HG03066 (cell line): ENCODE results near the gene GOT2.
"Not testable (repeated sequence)": the region's sequence is repeated elsewhere in the genome, so short reads cannot be mapped to it uniquely, and the experiment has no call there.

Experiments used
- ATAC-seq: cut with Tn5 transposase; IDR thresholded peaks from one replicate; pipeline ENCODE4 v1.9.1; 2021; ENCODE audit warnings: low read depth; ENCODE audit not compliant: unreplicated experiment

GOT2 gene

DNA sequence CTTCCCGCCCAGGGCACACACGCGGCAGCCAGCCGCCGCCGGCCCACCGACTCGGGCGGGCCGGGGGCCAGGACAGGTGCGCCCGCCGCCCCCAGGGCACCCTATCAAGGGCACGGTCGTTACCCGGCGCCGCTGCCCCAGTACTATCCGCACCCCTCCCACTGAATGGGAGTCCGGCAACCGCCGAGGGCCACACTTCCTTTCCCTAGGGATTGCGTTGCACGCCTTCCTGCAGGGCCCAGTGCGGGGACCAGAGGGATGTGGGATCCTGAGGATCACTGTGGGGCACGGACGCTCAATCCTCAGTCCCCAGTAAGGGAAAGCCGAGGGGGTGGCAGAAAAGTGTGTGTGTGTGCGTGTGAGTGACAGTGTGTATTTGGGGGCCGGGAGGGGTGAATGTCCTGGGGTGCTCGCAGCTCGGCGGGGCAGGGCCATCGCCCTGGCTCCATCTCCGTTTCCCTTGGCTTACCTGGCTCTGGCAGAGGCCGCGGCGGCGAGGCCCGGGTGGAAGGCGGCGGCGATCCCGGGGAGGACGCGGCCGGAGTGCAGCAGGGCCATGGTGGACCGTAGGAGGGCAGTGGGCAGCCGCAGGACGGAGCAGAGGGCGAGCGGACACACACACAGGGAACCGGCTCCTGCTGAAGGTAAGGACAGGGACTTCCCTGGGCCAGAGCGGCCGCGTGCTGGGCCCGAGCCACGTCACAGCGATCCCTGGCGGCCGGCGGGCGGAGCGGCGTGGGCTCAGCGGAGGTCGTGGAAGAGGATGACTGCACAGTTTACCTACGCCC lies at the start of gene GOT2:
GOT2 (minus strand) TSS at position 646 of the 788 bp plus-strand sequence; CDS start at position 558, 88 bp downstream.
- peak; percentile 94 for ATAC-seq

DNA sequence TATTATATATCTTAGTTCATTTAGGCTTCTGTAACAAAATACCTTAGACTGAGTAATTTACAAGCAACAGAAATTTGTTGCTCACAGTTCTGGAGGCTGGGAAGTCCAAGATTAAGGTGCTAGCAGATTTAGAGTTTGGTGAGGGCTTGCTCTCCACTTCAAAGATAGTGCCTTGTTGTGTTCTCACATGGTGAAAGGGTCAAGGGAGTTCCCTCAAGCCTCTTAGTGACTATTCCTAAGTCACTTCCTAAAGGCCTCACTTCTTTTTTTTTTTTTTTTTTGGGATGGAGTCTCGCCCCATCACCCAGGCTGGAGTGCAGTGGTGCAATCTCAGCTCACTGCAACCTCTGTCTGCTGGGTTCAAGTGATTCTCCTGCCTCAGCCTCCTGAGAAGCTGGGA lies 45.2 kb upstream of the GOT2 start:
- not testable (repeated sequence) for ATAC-seq

DNA sequence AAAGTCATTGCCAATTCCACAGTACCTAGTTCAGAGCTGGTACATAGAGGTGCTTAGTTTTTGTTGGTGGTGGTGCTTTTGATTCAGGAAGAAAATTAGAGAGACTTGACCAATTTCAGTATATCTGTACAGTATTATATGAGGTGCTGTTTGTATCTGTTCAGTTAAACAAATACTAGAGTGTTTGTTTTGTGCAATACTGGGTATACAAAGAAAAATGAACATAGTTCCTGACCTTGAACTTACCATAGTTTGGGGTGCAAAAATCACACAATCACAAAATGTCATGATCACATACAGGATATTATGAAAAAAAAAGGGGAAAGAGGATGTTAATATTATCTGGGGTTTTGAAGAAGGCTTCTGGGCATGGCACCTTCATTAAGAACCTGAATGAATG lies 39.8 kb upstream of the GOT2 start:
- ATAC-seq, result no peak

DNA sequence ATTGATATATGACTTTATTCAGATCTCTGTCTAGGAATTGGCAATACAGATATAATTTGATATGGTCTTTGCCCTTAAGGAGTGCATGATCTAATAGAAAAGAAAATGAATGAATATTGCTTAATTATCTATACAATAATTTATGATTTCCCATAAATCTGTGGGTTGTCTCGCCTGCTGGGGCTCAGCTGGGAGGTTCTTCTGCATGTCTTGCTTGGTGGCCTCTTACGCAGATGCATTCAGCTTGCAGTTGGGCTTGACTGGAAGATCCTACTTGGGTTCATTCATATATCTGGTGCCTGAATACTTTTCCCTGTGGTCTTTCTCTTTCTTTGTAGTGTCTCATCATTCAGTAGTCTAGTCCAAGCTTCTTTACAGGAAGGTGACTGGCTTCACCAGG lies 34.0 kb upstream of the GOT2 start:
- no peak for ATAC-seq

DNA sequence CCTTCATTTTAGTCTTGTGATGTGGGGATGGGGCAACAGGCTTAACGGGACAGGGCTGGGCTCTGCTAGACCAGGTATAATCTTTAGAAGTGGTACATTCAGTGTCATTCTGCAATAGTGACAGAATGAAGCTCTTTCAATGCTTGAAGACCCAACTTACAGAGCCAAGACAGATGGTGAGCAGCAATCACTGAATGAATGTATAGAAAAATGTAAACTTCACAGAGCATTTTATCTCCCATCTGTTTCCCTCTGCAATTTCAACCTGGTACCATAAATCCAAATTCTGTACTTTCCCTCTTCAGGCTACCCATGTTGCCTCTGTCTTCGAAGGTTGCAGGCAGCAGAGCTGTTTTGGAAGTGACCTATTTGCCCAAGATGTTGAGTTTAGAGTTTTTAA lies 33.5 kb upstream of the GOT2 start:
- ATAC-seq, result no peak

DNA sequence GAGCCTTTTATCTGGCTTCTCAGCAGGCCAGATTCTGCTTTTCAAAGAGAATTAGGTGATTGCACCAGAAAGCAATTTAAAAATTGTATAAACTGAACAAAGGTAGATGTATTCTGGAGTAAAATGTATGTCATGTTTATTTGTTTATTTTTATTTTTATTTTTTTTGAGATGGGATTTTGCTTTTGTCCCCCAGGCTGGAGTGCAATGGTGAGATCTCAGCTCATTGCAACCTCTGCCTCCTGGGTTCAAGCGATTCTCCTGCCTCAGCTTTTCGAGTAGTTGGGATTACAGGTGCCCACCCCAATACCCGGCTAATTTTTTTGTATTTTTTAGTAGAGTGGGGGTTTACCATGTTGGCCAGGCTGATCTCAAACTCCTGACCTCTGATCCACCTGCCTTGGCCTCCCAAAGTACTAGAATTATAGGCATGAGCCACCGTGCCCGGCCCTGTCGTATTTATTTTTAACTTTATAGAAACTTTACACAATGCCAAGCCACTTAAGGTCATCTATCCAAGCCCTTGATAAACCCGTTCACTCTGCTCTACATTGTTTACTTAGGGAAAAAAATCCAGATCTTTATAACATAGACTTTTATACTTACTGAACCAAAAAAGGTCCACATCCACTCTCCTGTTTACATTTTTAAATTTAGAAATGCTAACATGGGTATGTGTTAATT lies 22.7 kb upstream of the GOT2 start:
- no peak for ATAC-seq

DNA sequence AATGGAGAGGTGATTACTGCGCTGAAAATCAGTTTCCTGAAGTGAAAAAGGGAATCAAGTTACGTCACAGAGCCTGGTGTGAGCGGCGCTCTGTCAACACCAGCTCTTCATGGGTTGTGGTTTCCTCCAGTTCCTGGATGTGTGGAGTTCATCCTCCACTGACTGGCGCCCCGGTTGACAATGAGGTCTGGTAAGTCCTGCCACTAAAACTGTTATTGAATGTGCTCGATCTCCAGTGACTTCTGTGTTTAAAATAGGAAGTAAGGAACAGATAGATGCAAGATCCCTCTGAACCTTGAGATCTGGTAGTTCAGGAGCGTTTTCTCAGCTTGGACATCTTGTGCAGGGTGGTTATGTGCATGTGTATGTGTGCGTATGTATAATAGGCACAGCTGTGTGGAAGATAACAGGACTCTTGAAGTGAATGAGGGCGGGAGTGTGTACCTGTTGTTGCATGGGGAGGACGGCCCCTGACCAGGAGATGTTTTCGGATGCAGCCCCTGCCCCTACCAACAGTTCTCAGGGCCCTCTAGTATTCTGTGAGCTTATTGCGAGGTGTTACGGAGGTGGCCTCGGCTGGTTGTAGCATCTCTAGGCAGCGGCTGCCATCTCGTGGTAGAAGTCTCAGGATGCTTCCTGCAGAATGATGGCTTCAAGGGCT lies 22.0 kb upstream of the GOT2 start:
- ATAC-seq, result peak; percentile 95

DNA sequence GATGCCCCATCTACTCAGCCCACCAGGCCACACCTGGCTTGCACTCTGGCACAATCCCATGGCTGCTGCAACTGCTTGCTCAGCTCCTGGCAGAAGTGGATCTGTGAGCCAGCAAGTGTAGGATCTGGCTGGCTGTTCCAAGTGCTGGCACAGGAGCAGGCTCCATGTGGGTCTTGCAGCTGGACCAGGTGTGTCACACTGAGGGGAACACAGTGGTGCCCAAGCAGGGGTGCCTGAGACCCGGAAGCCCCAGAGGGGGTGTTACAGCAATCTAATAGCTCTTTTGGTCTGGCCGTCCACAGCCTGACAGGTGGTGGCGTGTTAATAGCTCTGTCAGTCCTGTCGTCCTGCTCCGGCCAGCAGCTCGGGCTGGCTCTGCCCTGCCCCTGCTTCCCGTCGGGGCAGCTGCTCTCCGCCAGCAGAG lies 19.6 kb upstream of the GOT2 start:
- ATAC-seq, result no peak

DNA sequence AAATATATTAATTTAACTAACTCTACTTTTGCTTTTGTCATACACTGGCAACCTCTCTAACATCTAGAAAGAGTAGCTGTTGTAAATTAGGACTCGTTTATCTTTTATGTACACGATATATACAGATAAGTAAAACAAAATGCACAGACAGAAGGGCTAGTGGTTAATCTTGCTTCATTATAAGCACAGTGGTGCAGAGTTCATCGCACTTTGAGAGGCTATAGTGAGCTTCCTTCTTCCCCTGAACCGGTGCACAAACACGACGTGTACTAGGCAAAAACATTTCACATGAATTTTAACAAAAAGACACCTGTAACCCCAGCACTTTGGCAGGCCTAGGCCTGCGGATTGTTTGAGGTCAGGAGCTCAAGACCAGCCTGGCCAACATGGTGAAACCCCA lies 10.4 kb upstream of the GOT2 start:
- ATAC-seq, result no peak

DNA sequence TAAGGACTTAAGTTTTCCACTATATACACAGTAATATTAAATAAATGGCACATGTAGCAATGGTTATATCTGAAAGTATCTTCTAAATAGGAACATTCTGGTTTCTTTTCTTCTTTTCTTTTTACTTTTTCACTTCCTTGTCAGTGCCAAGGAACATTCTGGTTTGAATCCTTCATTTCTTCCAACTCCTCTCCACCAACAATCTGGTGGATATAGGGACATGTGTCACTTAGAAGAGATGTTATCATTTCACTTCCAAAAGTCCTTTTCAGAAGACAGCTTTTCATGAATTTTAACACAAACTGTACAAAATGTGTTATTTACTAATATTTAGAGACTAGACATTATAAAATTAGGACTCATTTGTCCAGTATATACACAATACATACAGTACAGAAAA lies 7.9 kb upstream of the GOT2 start:
- no peak for ATAC-seq

DNA sequence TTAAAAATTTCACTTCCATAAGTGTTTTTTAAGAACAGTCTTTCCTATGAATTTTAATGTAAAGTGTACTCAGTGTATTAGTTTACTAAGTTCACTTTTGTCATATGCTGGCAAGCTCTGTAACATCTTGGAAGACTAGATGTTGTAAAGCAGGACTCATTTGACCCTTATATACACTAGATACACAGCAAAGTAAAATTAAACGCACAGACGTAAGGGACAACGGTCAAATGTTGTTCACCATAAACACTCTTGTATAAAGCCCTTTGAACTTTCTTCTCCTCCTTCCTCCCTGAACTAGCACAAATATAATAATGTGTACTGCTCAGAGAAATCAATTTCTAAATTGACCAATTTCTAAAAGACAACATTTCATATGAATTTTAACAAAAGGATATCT lies 7.0 kb upstream of the GOT2 start:
- no peak for ATAC-seq

DNA sequence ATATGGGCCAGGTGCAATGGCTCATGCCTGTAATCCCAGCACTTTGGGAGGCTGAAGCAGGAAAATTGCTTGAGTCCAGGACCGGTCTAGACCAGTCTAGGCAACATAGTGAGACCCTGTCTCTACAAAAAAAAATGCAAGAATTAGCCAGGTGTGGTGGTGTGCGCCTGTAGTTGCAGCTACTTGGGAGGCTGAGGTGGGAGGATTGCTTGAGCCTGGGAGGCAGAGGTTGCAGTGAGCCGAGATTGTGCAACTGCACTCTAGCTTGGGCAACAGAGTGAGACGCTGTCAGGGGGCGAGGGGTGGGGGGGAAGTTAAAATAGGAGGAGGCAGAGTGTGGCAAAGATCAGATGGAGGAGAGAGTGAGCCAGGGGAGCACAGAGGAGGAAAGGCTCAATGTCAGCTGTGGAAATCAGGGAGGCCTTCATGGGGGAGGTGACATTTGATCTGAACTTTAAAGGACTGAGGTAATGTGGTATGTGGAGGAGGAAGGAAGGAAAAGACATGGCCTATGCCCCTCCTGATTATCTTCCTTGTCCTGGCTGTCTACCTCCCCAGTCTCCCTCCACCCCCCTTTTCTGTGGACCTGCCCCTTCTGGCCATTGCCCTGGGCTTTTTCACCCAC lies 4.7 kb upstream of the GOT2 start:
- ATAC-seq, result no peak

DNA sequence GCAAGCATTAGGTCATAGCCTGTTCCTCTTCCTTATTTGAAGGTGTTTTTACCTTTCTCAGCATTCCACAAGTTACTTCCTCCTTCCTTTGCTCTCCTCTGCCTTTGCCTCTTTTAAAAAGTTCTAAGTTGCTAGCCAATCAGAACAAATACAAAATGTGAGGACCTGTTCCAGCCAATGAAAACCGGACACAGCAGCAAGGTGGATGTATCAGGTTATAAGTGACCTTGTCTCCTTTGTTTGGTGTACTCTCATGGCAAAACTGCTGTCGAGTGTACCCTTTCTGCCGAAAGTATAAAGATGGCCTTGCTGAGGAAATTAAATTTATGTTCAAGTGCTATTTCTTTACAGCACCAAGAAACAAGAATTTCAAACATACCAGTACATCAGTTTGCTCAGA lies 2.2 kb upstream of the GOT2 start:
- ATAC-seq, result not testable (repeated sequence)

DNA sequence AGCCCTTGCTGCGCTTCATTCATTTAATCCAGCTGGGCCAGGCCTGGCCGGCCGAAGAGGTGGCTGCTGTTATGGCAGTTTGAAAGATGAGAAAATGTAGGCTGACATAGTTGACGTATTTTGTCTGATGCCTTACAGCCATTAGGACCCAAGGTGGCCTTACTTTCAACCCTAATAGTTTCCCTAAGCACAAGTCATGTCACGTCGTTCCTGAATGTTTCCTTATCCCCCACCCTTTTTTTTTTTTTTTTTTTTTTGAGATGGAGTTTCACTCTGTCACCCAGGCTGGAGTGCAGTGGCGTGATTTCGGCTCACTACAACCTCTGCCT lies 307 bp upstream of the GOT2 start:
- ATAC-seq, result no peak

DNA sequence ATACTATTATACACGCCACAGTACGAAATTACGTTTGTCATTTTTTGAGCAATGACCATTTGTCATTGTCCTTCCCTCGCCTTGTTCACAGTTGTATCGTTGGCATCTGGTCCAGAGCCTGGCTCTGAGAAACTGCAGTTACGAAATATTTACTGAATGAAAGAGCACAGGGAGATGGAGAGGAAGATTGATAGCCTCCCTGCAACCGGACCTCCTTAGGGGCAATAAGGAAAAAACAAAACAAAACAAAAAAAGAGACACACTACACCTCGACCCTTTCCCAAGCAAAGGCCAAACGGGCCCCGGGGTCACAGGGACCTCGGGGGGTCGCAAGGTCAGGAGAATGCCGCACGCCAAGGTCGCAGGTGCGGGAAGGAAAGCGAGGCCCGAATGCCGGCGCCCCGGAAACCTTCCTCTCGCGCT lies 857 bp downstream of the GOT2 start:
- peak; percentile 13 for ATAC-seq

DNA sequence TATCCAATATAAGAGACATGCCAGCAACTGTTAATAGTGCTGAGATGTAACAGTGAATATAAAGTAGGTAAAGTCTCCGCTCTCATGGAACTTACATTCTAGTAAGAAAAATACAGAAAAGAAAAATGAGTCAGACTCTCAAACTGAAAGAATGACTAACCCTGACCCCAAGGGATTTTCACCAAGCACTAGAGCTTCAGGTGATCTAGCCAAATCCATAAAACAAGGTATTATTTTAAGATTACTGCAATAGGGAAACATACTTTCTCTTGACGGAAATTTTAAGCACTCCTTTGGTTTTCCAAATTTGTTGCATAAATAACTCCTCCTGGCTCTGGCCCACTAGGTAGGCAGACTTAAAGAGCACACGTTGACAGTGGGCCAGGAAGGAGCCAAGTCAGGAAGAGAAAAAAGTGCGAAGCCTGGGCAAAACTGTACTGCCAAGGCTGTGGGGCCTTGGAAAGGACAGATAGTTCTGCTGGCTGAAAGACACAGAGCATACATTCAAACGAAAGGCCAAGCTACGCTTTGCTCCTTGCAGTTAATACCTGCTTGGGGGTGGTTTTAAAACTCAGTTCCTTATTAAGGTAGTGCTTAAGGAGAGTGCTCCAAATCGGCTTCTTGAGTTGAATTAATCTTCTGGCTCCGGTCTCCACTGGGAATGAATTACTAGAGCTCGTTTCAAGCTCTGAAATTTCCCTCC lies 1.4 kb downstream of the GOT2 start:
- ATAC-seq, result peak; percentile 33

DNA sequence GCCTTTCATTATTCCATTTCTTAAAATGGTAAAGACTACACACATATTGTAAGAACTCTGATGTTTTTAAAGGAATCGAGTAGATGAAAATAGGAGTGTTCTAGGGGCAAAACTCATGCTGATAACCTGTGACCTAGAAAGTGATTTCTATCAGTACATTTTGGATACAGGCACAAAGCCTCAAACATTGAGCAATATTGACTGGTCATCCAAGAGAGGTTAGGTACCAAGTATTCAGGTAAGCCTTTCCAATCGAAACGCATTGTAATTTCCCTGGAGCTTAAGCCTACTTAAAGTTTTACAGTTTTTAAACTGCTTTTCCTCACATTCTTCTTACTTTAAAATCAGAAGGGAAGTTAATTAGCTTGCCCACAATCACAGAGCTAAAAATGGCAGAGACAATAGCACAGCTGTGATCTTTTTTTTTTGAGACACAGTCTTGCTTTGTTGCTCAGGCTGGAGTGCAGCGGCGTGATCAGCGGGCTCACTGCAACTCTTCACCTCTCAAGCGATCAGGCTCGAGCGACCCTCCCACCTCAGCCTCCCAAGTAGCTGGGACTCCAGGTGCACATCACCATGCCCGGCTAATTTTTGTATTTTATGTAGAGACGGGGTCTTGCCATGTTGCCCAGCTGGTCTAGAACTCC lies 3.3 kb downstream of the GOT2 start:
- ATAC-seq, result no peak

DNA sequence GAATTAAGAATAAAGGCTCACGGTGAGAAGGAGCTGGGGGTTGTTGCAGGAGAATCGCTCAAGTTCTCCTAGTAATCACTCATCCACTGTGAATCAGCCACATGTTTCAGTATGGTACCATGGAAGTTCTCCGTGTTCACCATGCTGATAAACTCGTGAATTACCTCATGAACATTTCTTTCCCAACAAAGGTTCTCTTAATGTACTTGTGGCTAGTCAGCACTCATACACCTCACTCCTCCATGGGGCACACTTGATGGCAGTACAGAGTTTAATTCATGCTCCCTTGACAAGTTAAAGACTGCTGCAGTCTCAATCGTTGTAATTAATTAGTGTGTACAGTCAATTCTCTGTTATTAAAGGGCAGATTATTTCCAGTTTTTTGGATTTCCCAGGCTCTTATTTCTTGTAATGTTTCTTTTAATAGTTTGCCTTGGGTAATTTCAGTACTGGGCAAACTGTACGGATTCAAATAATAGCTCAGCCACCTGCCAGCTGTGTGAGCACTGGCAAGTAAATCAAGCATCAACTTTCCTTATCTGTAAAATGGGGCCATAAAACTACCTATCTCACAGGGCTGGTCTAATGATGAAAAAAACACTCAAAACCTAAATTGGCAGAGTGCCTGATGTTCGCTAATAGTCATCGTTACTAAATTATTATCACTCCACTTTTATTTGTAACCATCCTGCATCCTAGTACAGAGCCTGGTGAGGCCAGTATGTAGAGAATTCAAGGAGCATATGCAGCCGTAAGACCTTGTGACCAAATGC lies 6.1 kb downstream of the GOT2 start:
- ATAC-seq, result no peak

DNA sequence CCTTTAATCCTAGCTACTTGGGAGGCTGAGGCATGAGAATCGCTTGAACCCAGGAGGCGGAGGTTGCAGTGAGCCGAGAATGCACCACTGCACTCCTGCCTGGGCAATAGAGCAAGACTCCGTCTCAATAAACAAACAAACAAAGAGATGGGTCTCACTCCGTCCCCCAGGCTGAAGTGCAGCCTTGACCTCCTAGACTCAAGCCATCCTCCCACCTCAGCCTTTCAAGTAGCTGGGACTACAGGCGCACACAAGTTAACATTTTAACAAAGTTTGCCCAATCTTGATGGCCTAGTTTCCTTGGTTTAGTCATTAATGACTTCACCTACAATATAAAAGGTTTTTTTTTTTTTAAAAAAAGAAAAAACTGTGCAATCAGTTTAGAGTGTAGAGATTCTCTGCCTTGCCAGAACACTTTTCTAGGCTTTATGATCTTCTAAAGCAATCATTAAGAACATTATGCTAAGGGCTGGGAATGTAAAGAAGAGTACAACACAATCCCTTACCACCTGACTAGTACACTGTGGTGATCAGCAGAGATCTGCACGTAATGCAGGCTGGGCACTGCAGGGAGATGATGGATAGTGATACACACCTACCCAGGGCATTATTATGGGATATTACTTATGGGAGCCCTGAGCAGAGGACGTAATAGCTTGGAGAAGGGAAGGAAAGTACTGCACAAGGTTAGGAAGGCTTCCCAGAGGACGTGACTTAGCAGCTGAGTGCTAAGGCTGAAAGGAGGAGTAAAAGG lies 6.9 kb downstream of the GOT2 start:
- no peak for ATAC-seq
